Measurements from ENCODE around the gene FZR1. TPM values are rescaled to one million over a fixed set of nuclear protein-coding genes. Genes with fewer than 3 reads are reported as not detected.

The FZR1 gene
- total RNA-seq, 4 donors from 2014 or later, result 18.6 to 31.8 (median 25.7) TPM

DNA sequence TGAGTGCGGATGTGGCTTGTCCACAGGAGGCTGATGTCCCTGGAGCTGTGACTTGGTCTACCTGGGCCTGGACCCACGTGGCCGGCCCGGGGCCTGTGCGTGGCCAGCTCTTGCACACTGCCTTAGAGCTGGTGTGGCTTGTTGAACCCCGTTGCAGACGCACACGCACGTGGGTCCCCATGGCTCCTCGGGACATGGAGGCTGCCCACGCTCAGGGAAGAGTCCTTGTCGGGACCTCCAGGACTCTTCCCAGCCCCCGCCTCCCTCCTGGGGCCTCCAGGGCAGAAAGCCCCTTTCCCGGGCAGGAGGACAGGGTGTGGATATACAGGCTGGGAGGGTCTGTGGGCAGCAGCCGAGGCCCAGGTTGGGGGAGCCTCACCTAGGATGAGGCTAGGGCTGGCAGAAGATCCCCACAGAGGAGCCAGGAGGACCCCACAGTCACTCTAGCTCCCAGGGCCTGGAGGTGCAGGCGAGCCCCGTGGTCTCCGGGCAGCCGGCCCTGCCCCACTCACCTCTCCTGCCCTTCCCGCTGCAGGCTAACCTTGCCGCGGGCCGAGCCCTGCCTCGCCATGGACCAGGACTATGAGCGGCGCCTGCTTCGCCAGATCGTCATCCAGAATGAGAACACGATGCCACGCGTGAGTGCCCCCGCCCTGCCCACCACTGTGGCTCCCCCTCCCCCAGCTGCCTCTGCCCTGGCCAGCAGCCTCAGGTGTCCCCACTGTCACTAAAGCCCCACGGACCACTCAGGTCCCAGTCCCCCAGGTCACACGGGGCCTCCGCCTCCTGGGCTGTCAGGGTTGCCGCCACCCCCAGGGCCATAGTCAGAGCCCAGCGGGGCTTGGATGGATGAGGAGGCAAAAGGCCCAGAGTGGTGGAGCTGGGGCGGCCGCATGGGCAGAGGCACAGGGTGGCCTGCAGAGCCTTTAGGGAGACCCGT is 16.6 kb downstream of the FZR1 start:
- Histone ChIP-seq H3K4me3 (no peak overlapping the region), H3K36me3 (peaks cover 2 to 87% (median 21%) of the 10 kb centered on the region in 3 donors), H3K27me3 (no peaks in the 10 kb centered on the region), H3K4me1 (peaks cover 0 to 11% (median 0%) of the 10 kb centered on the region in 4 donors), H3K9me3 (no peaks in the 10 kb centered on the region), H3K27ac (no peak overlapping the region)
- TF ChIP-seq, protein P1, sequence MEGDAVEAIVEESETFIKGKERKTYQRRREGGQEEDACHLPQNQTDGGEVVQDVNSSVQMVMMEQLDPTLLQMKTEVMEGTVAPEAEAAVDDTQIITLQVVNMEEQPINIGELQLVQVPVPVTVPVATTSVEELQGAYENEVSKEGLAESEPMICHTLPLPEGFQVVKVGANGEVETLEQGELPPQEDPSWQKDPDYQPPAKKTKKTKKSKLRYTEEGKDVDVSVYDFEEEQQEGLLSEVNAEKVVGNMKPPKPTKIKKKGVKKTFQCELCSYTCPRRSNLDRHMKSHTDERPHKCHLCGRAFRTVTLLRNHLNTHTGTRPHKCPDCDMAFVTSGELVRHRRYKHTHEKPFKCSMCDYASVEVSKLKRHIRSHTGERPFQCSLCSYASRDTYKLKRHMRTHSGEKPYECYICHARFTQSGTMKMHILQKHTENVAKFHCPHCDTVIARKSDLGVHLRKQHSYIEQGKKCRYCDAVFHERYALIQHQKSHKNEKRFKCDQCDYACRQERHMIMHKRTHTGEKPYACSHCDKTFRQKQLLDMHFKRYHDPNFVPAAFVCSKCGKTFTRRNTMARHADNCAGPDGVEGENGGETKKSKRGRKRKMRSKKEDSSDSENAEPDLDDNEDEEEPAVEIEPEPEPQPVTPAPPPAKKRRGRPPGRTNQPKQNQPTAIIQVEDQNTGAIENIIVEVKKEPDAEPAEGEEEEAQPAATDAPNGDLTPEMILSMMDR (IDR thresholded peaks at IDR 0.05), result no peak
- WGBS, 2 donors, result 92 to 93% methylated on average over 23 to 38 of the region's 40 CpGs
- DNase-seq (ENCODE audit: low spot score in 2 of 2), result no peak

DNA sequence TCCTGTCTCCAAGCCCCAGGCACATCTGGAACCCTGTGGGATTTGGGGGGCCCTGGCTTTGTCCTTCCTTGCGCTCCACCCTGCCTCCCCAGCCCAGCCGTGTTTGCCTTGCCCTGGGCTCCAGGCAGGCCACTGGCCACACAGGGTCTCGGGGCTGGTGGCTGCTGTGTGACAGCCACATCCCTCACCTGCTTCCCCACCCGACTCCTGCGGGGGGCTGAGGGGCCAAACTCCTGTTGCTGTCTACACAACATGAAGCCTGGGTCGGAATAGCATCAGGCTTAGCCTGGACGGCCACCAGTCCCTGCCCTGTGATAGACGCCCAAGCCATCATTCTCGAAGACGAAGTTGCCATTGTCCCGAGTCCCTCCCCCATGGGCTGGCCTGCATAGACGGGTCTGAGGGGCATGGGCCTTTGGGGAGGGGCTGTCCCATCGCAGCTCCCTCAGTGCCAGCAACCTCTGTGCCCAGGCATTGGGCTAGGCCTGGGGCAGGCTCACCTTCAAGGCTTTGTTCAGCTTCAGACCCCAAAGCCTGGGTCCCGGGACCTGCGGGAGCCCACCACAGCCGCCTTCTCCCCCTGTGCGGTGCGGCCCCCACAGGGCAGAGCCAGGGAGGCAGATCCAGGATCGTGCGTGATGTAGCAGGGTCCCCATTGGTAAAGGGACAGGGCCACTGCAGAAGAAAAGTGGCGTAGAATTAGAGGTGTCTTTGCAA is 17.4 kb downstream of the FZR1 start:
- H3K27me3 ChIP-seq, result no peaks in the 10 kb centered on the region
- DNase-seq (ENCODE audit: low spot score in 2 of 2), result no peak
- no peak overlapping the region for H3K27ac ChIP-seq
- peaks cover 0 to 11% (median 0%) of the 10 kb centered on the region in 4 donors for H3K4me1 ChIP-seq
- no peak overlapping the region for H3K4me3 ChIP-seq
- 84 to 91% methylated on average over 18 to 21 of the region's 21 CpGs for WGBS, 2 donors
- H3K36me3 ChIP-seq, result peaks cover 4 to 95% (median 24%) of the 10 kb centered on the region in 3 donors
- TF ChIP-seq EP300 (IDR thresholded peaks at IDR 0.05), result no peak
- TF ChIP-seq POLR2A (IDR thresholded peaks at IDR 0.05), result no peak
- TF ChIP-seq, protein P1 (IDR thresholded peaks at IDR 0.05), result no peak
- H3K9me3 ChIP-seq, result no peaks in the 10 kb centered on the region

DNA sequence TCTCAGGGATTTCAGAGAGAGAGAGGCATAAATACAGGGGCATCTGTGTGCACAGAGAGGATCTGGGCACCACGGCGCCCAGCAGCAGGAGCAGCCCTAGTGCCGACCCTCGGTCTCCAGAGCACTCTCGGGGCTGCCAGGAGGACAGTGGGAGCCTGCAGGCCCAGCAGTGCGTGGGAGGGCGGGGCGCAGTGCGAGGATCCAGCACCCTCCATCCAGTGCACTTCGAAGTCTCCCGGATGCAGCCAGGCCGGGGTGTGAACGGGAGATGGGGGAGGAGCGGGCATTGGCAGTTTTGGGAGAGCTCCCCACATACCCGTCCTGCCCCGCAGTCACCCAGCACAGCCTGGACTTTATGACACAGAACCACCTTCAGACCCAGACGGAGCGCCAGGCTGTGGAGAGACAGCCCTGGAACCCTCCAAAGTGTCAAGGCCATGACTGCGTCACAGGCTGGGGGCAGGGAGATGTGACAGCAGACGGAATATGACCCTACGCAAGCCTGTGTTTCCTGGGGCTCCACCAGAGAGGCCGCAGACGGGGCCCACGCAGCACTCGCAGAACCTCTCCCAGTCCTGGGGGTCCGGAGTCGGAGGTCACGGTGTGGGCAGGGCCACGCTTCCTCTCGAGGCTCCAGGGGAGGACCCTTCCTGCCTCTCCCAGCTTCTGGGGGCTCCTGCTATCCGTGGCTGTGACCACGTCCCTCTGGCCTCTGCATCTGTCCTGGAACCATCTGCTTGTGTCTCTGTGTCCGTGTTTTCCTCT is 18.1 kb downstream of the FZR1 start:
- DNase-seq (ENCODE audit: low spot score in 2 of 2), result no peak
- Histone ChIP-seq H3K27me3 (no peaks in the 10 kb centered on the region), H3K4me3 (no peak overlapping the region), H3K9me3 (no peaks in the 10 kb centered on the region), H3K4me1 (peaks cover 0 to 6% (median 0%) of the 10 kb centered on the region in 4 donors), H3K36me3 (peaks cover 4 to 88% (median 24%) of the 10 kb centered on the region in 3 donors), H3K27ac (no peak overlapping the region)
- 90 to 91% methylated on average over 32 to 33 of the region's 33 CpGs for WGBS, 2 donors
- TF ChIP-seq, protein P1 (IDR thresholded peaks at IDR 0.05), result no peak
- TF ChIP-seq EP300 (IDR thresholded peaks at IDR 0.05) (no peak), POLR2A (IDR thresholded peaks at IDR 0.05) (no peak)

DNA sequence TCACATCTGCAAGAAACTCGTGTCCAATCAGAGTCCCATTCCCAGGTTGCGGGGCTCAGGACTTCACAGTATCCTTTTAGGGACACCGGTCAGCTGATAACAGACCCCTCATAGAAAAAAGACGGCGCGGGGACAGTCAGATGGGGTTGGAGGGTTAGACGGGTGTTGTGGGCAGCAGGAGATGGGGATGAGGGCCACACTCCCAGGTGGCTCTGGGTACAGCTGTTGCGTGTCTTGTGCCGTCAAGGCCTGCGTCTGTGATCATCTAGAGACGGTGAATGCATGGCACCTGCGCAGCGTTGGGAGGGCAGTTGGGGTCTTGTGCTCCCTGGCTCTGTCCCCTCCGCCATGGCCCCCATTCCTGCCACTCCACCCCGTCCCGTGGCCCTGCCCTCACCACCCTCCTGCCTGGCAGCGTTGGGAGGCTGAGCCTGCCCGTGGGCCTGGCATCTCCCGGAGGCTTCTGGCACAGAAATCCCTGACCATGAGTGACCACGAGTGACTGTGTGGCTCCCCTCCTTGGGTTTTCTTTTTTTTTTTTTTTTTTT is 18.9 kb downstream of the FZR1 start:
- Histone ChIP-seq H3K27ac (no peak overlapping the region), H3K9me3 (no peaks in the 10 kb centered on the region), H3K36me3 (peaks cover 4 to 81% (median 24%) of the 10 kb centered on the region in 3 donors), H3K4me3 (no peak overlapping the region), H3K27me3 (no peaks in the 10 kb centered on the region), H3K4me1 (peaks cover 0 to 3% (median 0%) of the 10 kb centered on the region in 4 donors)
- no peak for DNase-seq (ENCODE audit: low spot score in 2 of 2)
- TF ChIP-seq, protein P1 (IDR thresholded peaks at IDR 0.05), result no peak
- TF ChIP-seq POLR2A (IDR thresholded peaks at IDR 0.05) (no peak), EP300 (IDR thresholded peaks at IDR 0.05) (no peak)
- WGBS, 2 donors, result 90 to 92% methylated on average over 19 to 20 of the region's 20 CpGs
